ENCODE data around the gene GRK5.

The GRK5 gene

GRCh38 chr10:119367841-119368549, 160.6 kb downstream of the GRK5 start:
- no peaks in the 10 kb centered on the region for H3K79me2 ChIP-seq (ENCODE audit: insufficient read depth, low read length)
- no peak overlapping the region for H3K4me3 ChIP-seq (ENCODE audit: insufficient read depth, low read length, poor library complexity, severe bottlenecking)
- no peaks in the 10 kb centered on the region for H3F3A ChIP-seq (ENCODE audit: insufficient read depth)
- no peak overlapping the region for H3K4me2 ChIP-seq (ENCODE audit: low read depth, low read length, poor library complexity, severe bottlenecking)
- no peaks in the 10 kb centered on the region for H3K36me3 ChIP-seq (ENCODE audit: low read length)
- no peaks in the 10 kb centered on the region for H4K20me1 ChIP-seq (ENCODE audit: low read depth, low read length)
- H3K9ac ChIP-seq (ENCODE audit: low read length): no peak overlapping the region
- H3K27ac ChIP-seq (ENCODE audit: low read depth, low read length): no peak overlapping the region
- no peaks in the 10 kb centered on the region for H3K9me3 ChIP-seq (ENCODE audit: insufficient read depth, low read length)
- no peak overlapping the region for H2AFZ ChIP-seq (ENCODE audit: low read depth, low read length, severe bottlenecking)
- H3K27me3 ChIP-seq (ENCODE audit: low read length): no peaks in the 10 kb centered on the region
- TF ChIP-seq EZH2phosphoT487 (conservative IDR thresholded peaks at IDR 0.05; ENCODE audit: low read length): no peak
- no peak for TF ChIP-seq CTCF (IDR thresholded peaks at IDR 0.05; ENCODE audit: insufficient read depth, low read length, poor library complexity, severe bottlenecking)
- no peaks in the 10 kb centered on the region for H3K9me2 ChIP-seq (replicated peaks; ENCODE audit: insufficient read depth, low read length)

GRCh38 chr10:119368581-119368980, 161.2 kb downstream of the GRK5 start:
- H3K9me3 ChIP-seq (ENCODE audit: insufficient read depth, low read length): no peaks in the 10 kb centered on the region
- H3K9ac ChIP-seq (ENCODE audit: low read length): no peak overlapping the region
- H3K36me3 ChIP-seq (ENCODE audit: low read length): no peaks in the 10 kb centered on the region
- no peak overlapping the region for H2AFZ ChIP-seq (ENCODE audit: low read depth, low read length, severe bottlenecking)
- no peak overlapping the region for H3K4me3 ChIP-seq (ENCODE audit: insufficient read depth, low read length, poor library complexity, severe bottlenecking)
- no peak overlapping the region for H3K27ac ChIP-seq (ENCODE audit: low read depth, low read length)
- H4K20me1 ChIP-seq (ENCODE audit: low read depth, low read length): no peaks in the 10 kb centered on the region
- TF ChIP-seq CTCF (IDR thresholded peaks at IDR 0.05; ENCODE audit: insufficient read depth, low read length, poor library complexity, severe bottlenecking): no peak
- TF ChIP-seq EZH2phosphoT487 (conservative IDR thresholded peaks at IDR 0.05; ENCODE audit: low read length): no peak
- no peaks in the 10 kb centered on the region for H3K9me2 ChIP-seq (replicated peaks; ENCODE audit: insufficient read depth, low read length)
- no peaks in the 10 kb centered on the region for H3K27me3 ChIP-seq (ENCODE audit: low read length)
- no peaks in the 10 kb centered on the region for H3K79me2 ChIP-seq (ENCODE audit: insufficient read depth, low read length)
- H3K4me2 ChIP-seq (ENCODE audit: low read depth, low read length, poor library complexity, severe bottlenecking): peak overlapping the region; percentile 59
- H3F3A ChIP-seq (ENCODE audit: insufficient read depth): no peaks in the 10 kb centered on the region

- Histone ChIP-seq H2AFZ (ENCODE audit: low read depth, low read length, severe bottlenecking) (no peak overlapping the region), H3K9me3 (ENCODE audit: insufficient read depth, low read length) (no peaks in the 10 kb centered on the region), H4K20me1 (ENCODE audit: low read depth, low read length) (no peaks in the 10 kb centered on the region), H3K9ac (ENCODE audit: low read length) (peak overlapping the region; percentile 4; the same call in 1 of the 2 replicates), H3K9me2 (replicated peaks; ENCODE audit: insufficient read depth, low read length) (no peaks in the 10 kb centered on the region), H3K27me3 (ENCODE audit: low read length) (no peaks in the 10 kb centered on the region), H3K79me2 (ENCODE audit: insufficient read depth, low read length) (no peaks in the 10 kb centered on the region), H3K4me2 (ENCODE audit: low read depth, low read length, poor library complexity, severe bottlenecking) (peak overlapping the region; percentile 59), H3K36me3 (ENCODE audit: low read length) (no peaks in the 10 kb centered on the region), H3K4me3 (ENCODE audit: insufficient read depth, low read length, poor library complexity, severe bottlenecking) (peak overlapping the region; percentile 9), H3F3A (ENCODE audit: insufficient read depth) (no peaks in the 10 kb centered on the region), H3K27ac (ENCODE audit: low read depth, low read length) (peak overlapping the region; percentile 22)
- no peak for TF ChIP-seq CTCF (IDR thresholded peaks at IDR 0.05; ENCODE audit: insufficient read depth, low read length, poor library complexity, severe bottlenecking)
- no peak for TF ChIP-seq EZH2phosphoT487 (conservative IDR thresholded peaks at IDR 0.05; ENCODE audit: low read length)
Observed at GRCh38 chr10:119368991-119369869, 161.9 kb downstream of the GRK5 start.
